GM23338 (cell line): ENCODE data around the gene KRT7. TPM values are rescaled to one million over a fixed set of nuclear protein-coding genes. Genes with fewer than 3 reads are reported as not detected.

Experiments
- ATAC-seq: fragments of 200-7000 bp; cut with Tn5 transposase; 3 replicates; pipeline ENCODE4 v1.9.1; 2020
- DNase-seq: peaks from one replicate; pipeline ENCODE4 v3.0.0-alpha.2; 2015; ENCODE audit warnings: low spot score
- H2AFZ ChIP-seq: fragments of 200-600 bp; sonication (generic); 2 replicates; pipeline ENCODE4 v1.8.0; 2016; ENCODE audit warnings: antibody characterized with exemption, mild to moderate bottlenecking, moderate library complexity
- H3F3A ChIP-seq: fragments of 200-600 bp; sonication (generic); replicated peaks from 2 replicates; pipeline ENCODE4 v1.8.0; 2017; ENCODE audit warnings: antibody characterized with exemption, mixed run types, low read depth
- H3K27ac ChIP-seq: fragments of 200-600 bp; sonication (generic); 2 replicates; pipeline ENCODE4 v1.6.1; 2016; ENCODE audit warnings: low read depth
- H3K27me3 ChIP-seq: fragments of 200-600 bp; sonication (generic); 2 replicates; pipeline ENCODE4 v1.8.0; 2016; ENCODE audit warnings: mild to moderate bottlenecking, mixed run types, moderate library complexity; ENCODE audit not compliant: insufficient read depth
- H3K36me3 ChIP-seq: fragments of 200-600 bp; sonication (generic); 2 replicates; pipeline ENCODE4 v1.8.0; 2016; ENCODE audit warnings: mild to moderate bottlenecking; ENCODE audit not compliant: insufficient read depth
- H3K4me1 ChIP-seq: fragments of 200-600 bp; sonication (generic); 2 replicates; pipeline ENCODE4 v1.8.0; 2016; ENCODE audit warnings: mild to moderate bottlenecking, moderate library complexity; ENCODE audit not compliant: insufficient read depth
- H3K4me2 ChIP-seq: fragments of 200-600 bp; sonication (generic); 2 replicates; pipeline ENCODE4 v1.7.1; 2017; ENCODE audit warnings: mixed run types
- H3K4me3 ChIP-seq: fragments of 200-600 bp; sonication (generic); 2 replicates; pipeline ENCODE4 v1.6.1; 2016; ENCODE audit warnings: mixed run types
- H3K79me2 ChIP-seq: fragments of 200-600 bp; sonication (generic); replicated peaks from 2 replicates; pipeline ENCODE4 v1.8.0; 2017; ENCODE audit warnings: mild to moderate bottlenecking; ENCODE audit not compliant: insufficient read depth
- H3K9me2 ChIP-seq: fragments of 200-600 bp; sonication (generic); 2 replicates; pipeline ENCODE4 v1.8.0; 2017; ENCODE audit not compliant: insufficient read depth
- H4K20me1 ChIP-seq: fragments of 200-600 bp; sonication (generic); replicated peaks from 2 replicates; pipeline ENCODE4 v1.8.0; 2017; ENCODE audit warnings: mild to moderate bottlenecking; ENCODE audit not compliant: insufficient read depth
- H3K27ac Mint-ChIP-seq: 2 replicates; pipeline ENCODE4 v1.8.0; 2020; ENCODE audit warnings: inconsistent platforms, mild to moderate bottlenecking, moderate library complexity, mixed read lengths
- H3K27me3 Mint-ChIP-seq: 3 replicates; pipeline ENCODE4 v1.8.0; 2022; ENCODE audit warnings: low read depth, mild to moderate bottlenecking, moderate library complexity, mixed read lengths, inconsistent platforms; ENCODE audit not compliant: insufficient read depth, poor library complexity
- H3K36me3 Mint-ChIP-seq: 3 replicates; pipeline ENCODE4 v1.8.0; 2021; ENCODE audit warnings: low read depth, mild to moderate bottlenecking, inconsistent platforms, moderate library complexity, mixed read lengths
- H3K4me1 Mint-ChIP-seq: 3 replicates; pipeline ENCODE4 v1.8.0; 2020; ENCODE audit warnings: mild to moderate bottlenecking, inconsistent platforms, mixed read lengths
- H3K4me3 Mint-ChIP-seq: 3 replicates; pipeline ENCODE4 v1.8.0; 2021; ENCODE audit warnings: moderate library complexity, mild to moderate bottlenecking, inconsistent platforms, mixed read lengths
- H3K9me3 Mint-ChIP-seq: 3 replicates; pipeline ENCODE4 v1.8.0; 2020; ENCODE audit warnings: moderate library complexity, mild to moderate bottlenecking, inconsistent platforms, mixed read lengths
- CREB1 ChIP-seq: fragments of 250-450 bp; sonication (Bioruptor Pico); IDR thresholded peaks from 2 replicates; pipeline ENCODE4 v1.5.0; 2020; ENCODE audit warnings: low read depth, mild to moderate bottlenecking, moderate library complexity
- CTCF ChIP-seq, 2 experiments: fragments of 200-600 bp in 1 of 2; sonication (generic) in 1 of 2; conservative IDR thresholded peaks; 2 replicates each; pipeline versions ENCODE4 v1.5.1 to v1.6.1; 2016 to 2017; ENCODE audit warnings: antibody characterized with exemption in 2 of 2, low read depth in 2 of 2, mild to moderate bottlenecking in 2 of 2, moderate library complexity in 1 of 2
- EZH2 ChIP-seq: fragments of 200-600 bp; sonication (generic); IDR thresholded peaks from one replicate; pipeline ENCODE4 v1.8.0; 2017; ENCODE audit warnings: antibody characterized with exemption, mild to moderate bottlenecking, low read depth; ENCODE audit not compliant: unreplicated experiment
- EZH2phosphoT487 ChIP-seq: fragments of 200-600 bp; sonication (generic); IDR thresholded peaks from one replicate; pipeline ENCODE4 v1.8.1; 2018; ENCODE audit warnings: antibody characterized with exemption; ENCODE audit not compliant: unreplicated experiment
- JUNB ChIP-seq: IDR thresholded peaks from one replicate; pipeline ENCODE4 v1.6.1; 2016; ENCODE audit warnings: antibody characterized with exemption; ENCODE audit not compliant: unreplicated experiment
- NANOG ChIP-seq: IDR thresholded peaks from 2 replicates; pipeline ENCODE4 v1.6.1; 2016; ENCODE audit warnings: antibody characterized with exemption, borderline replicate concordance
- POLR2AphosphoS5 ChIP-seq: IDR thresholded peaks from 2 replicates; pipeline ENCODE4 v1.6.1; 2016; ENCODE audit warnings: antibody characterized with exemption, low read depth
- STAT1 ChIP-seq: IDR thresholded peaks from one replicate; pipeline ENCODE4 v1.6.1; 2016; ENCODE audit warnings: antibody characterized with exemption; ENCODE audit not compliant: unreplicated experiment
- ZNF114 ChIP-seq: fragments of 250-450 bp; sonication (Bioruptor Pico); IDR thresholded peaks from 2 replicates; pipeline ENCODE4 v1.5.0; 2020; ENCODE audit warnings: mild to moderate bottlenecking, moderate library complexity
- ZNF331 ChIP-seq: fragments of 250-450 bp; sonication (Bioruptor Pico); IDR thresholded peaks from 2 replicates; pipeline ENCODE4 v1.5.0; 2020; ENCODE audit warnings: low read depth, mild to moderate bottlenecking, moderate library complexity
- polyA plus RNA-seq: library from polyadenylated mRNA; unstranded; fragments of >200 nt; fragmentation: Nextera tagmentation; extraction: Ambion mirVana; gene quantifications from 2 replicates; pipeline ENCODE4 v1.2.1, GENCODE V29; 2016
- total RNA-seq: library from RNA; depleted of rRNA; stranded (reverse); fragments of >200 nt; shearing (Covaris generic); gene quantifications from 2 replicates; pipeline ENCODE4 v1.2.3, GENCODE V29; 2014
- TF ChIP-seq, protein P1 (sequence below): IDR thresholded peaks from one replicate; pipeline ENCODE4 v1.6.1; 2018; ENCODE audit warnings: antibody characterized with exemption; ENCODE audit not compliant: unreplicated experiment

Gene KRT7
- total and polyA plus RNA-seq, 2 experiments from 2014 or later: 6.5 to 9.4 TPM

GRCh38 chr12:52275686-52276085, 42.6 kb downstream of the KRT7 start (continued):
- TF ChIP-seq CTCF (conservative IDR thresholded peaks at IDR 0.05; ENCODE audit: low read depth in 2 of 2): no peak
- TF ChIP-seq, protein P1, sequence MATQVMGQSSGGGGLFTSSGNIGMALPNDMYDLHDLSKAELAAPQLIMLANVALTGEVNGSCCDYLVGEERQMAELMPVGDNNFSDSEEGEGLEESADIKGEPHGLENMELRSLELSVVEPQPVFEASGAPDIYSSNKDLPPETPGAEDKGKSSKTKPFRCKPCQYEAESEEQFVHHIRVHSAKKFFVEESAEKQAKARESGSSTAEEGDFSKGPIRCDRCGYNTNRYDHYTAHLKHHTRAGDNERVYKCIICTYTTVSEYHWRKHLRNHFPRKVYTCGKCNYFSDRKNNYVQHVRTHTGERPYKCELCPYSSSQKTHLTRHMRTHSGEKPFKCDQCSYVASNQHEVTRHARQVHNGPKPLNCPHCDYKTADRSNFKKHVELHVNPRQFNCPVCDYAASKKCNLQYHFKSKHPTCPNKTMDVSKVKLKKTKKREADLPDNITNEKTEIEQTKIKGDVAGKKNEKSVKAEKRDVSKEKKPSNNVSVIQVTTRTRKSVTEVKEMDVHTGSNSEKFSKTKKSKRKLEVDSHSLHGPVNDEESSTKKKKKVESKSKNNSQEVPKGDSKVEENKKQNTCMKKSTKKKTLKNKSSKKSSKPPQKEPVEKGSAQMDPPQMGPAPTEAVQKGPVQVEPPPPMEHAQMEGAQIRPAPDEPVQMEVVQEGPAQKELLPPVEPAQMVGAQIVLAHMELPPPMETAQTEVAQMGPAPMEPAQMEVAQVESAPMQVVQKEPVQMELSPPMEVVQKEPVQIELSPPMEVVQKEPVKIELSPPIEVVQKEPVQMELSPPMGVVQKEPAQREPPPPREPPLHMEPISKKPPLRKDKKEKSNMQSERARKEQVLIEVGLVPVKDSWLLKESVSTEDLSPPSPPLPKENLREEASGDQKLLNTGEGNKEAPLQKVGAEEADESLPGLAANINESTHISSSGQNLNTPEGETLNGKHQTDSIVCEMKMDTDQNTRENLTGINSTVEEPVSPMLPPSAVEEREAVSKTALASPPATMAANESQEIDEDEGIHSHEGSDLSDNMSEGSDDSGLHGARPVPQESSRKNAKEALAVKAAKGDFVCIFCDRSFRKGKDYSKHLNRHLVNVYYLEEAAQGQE: no peak
- TF ChIP-seq STAT1: no peak

DNA sequence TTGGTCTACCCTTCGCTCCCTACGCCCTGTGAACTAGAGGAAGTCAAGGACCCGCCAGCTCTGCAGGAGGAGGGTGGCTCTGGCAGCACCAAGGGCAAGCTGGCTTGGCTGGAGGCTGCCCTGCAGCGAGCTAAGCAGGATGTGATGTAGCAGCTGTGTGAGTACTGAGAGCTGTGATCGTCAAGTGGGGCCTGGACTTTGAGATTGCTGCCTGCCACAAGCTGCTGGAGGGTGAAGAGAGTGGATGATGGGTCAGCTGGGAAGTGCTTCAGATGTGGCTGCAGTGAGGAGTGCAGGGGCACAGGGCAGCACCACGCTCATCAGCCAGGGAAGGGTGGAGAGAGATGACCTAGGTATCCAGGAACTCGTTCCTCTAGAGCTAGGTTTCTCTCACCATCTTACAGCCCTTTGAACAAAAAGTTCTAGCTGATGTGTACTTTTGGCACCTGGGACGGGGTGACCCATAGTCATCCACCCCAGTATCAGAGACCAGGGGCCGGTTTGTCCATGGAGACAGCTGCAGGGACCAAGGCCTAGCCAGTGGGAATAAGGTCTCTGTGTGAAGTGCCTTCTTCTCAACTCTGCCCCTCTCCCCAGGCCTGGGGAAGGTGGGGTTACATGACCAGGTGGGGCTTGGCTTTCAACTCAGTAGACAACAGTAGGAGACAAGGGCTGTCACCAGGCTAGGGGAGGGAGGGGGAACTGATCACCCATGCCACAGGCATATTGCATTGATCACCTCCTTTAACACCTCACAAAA, 44.6 kb downstream of the KRT7 start:
- no peak overlapping the region for H3K4me3 ChIP-seq
- Mint-ChIP-seq H3K4me3 (no peak overlapping the region), H3K36me3 (no peaks in the 10 kb centered on the region), H3K27me3 (peaks cover 11% of the 10 kb centered on the region), H3K27ac (no peak overlapping the region), H3K4me1 (no peaks in the 10 kb centered on the region), H3K9me3 (no peaks in the 10 kb centered on the region)
- H4K20me1 ChIP-seq: no peaks in the 10 kb centered on the region
- H3K27ac ChIP-seq: no peak overlapping the region
- H3K4me1 ChIP-seq: no peaks in the 10 kb centered on the region; the same call in 1 of the 2 replicates
- H3K9me2 ChIP-seq: 0 out of 2 replicates have a peak, but pooled peaks cover 3% of the 10 kb centered on the region
- no peaks in the 10 kb centered on the region for H3K79me2 ChIP-seq
- no peak for DNase-seq
- H3K4me2 ChIP-seq: no peak overlapping the region
- no peaks in the 10 kb centered on the region for H3F3A ChIP-seq
- no peak overlapping the region for H2AFZ ChIP-seq
- peaks cover 11% of the 10 kb centered on the region for H3K27me3 ChIP-seq
- no peak for TF ChIP-seq EZH2phosphoT487
- TF ChIP-seq ZNF331 (CRISPR knock-in tag): no peak
- no peak for TF ChIP-seq JUNB
- TF ChIP-seq CTCF (conservative IDR thresholded peaks at IDR 0.05; ENCODE audit: low read depth in 2 of 2): no peak
- TF ChIP-seq NANOG: no peak
- TF ChIP-seq POLR2AphosphoS5: no peak
- no peak for TF ChIP-seq EZH2
- TF ChIP-seq, protein P1: no peak
- TF ChIP-seq CREB1 (CRISPR knock-in tag): no peak
- TF ChIP-seq ZNF114: no peak
- no peak for ATAC-seq
- no peaks in the 10 kb centered on the region for H3K36me3 ChIP-seq
